ENCODE results near the gene SLC25A23. TPM values are rescaled to one million over a fixed set of nuclear protein-coding genes. Genes with fewer than 3 reads are reported as not detected.

SLC25A23 gene
- total RNA-seq, 1 experiment from 2014 or later, result 42.9 TPM

GRCh38 chr19:6460099-6460884, 700 bp upstream of the SLC25A23 start:
- Histone ChIP-seq H4K5ac (ENCODE audit: insufficient read length, low read depth, low read length) (no peak overlapping the region), H4K20me1 (ENCODE audit: control insufficient read depth, insufficient read depth, insufficient read length) (no peaks in the 10 kb centered on the region), H3K79me1 (ENCODE audit: insufficient read depth, low read depth, low read length, poor library complexity, severe bottlenecking) (no peaks in the 10 kb centered on the region), H3K18ac (ENCODE audit: insufficient read length, low read depth, low read length) (no peak overlapping the region), H3K27ac (ENCODE audit: insufficient read length, low read depth, low read length) (no peak overlapping the region), H3K14ac (ENCODE audit: insufficient read depth, low read length) (no peak overlapping the region), H2BK5ac (ENCODE audit: insufficient read length, low read length) (no peak overlapping the region), H3K23ac (ENCODE audit: insufficient read length, low read depth, low read length) (no peak overlapping the region), H2AK5ac (ENCODE audit: insufficient read length, low read length) (no peak overlapping the region), H2AFZ (ENCODE audit: low read length) (no peak overlapping the region), H2BK12ac (ENCODE audit: insufficient read length, low read depth, low read length) (no peak overlapping the region), H3K4ac (ENCODE audit: low read depth, low read length) (no peak overlapping the region), H3K23me2 (ENCODE audit: insufficient read length, low read depth, low read length, poor library complexity, severe bottlenecking) (peaks cover 9% of the 10 kb centered on the region), H3K79me2 (ENCODE audit: insufficient read depth, low read length) (no peaks in the 10 kb centered on the region), H3K4me1 (ENCODE audit: insufficient read depth, low read length) (no peaks in the 10 kb centered on the region; the same call in 1 of the 2 replicates), H3K27me3 (ENCODE audit: insufficient read depth, low read length) (no peaks in the 10 kb centered on the region), H4K91ac (ENCODE audit: insufficient read length, low read depth, low read length) (no peak overlapping the region), H3K56ac (ENCODE audit: insufficient read length, low read depth, low read length) (no peak overlapping the region), H3K9me3 (ENCODE audit: control insufficient read depth, low read depth, low read length) (no peaks in the 10 kb centered on the region), H2BK15ac (ENCODE audit: low read depth, low read length) (no peak overlapping the region), H2BK120ac (ENCODE audit: low read depth, low read length, poor library complexity, severe bottlenecking) (no peak overlapping the region), H4K8ac (replicated peaks; ENCODE audit: insufficient read length, low read depth, low read length) (no peak overlapping the region), H3K4me2 (ENCODE audit: insufficient read depth, insufficient read length, low read length) (peak overlapping the region; percentile 76), H2BK20ac (ENCODE audit: low read depth, low read length, poor library complexity, severe bottlenecking) (no peak overlapping the region), H3T11ph (ENCODE audit: low read length) (no peak overlapping the region), H3K9ac (ENCODE audit: extremely low read depth, insufficient read length, low read length) (no peak overlapping the region)
- Mint-ChIP-seq H3K27me3 (ENCODE audit: low read depth) (peaks cover 12% of the 10 kb centered on the region), H3K9me3 (peaks cover 0 to 1% of the 10 kb centered on the region in 2 experiments; a peak in 1 of 5 replicates), H3K4me1 (peaks cover 17 to 23% of the 10 kb centered on the region in 2 experiments), H3K36me3 (ENCODE audit: insufficient read depth in 1 of 3, low read depth in 3 of 3) (peaks cover 5 to 14% (median 12%) of the 10 kb centered on the region in 3 experiments), H3K27ac (peak overlapping the region; percentile 90 to 98 (median 94); a peak in 5 of 7 replicates), H3K4me3 (peak overlapping the region; percentile 89 to 98)
- no CpG with 5 or more reads among the region's 57 CpGs for WGBS (ENCODE audit: extremely low coverage, insufficient read length, low lambda C conversion rate)
- TF ChIP-seq, protein P1, sequence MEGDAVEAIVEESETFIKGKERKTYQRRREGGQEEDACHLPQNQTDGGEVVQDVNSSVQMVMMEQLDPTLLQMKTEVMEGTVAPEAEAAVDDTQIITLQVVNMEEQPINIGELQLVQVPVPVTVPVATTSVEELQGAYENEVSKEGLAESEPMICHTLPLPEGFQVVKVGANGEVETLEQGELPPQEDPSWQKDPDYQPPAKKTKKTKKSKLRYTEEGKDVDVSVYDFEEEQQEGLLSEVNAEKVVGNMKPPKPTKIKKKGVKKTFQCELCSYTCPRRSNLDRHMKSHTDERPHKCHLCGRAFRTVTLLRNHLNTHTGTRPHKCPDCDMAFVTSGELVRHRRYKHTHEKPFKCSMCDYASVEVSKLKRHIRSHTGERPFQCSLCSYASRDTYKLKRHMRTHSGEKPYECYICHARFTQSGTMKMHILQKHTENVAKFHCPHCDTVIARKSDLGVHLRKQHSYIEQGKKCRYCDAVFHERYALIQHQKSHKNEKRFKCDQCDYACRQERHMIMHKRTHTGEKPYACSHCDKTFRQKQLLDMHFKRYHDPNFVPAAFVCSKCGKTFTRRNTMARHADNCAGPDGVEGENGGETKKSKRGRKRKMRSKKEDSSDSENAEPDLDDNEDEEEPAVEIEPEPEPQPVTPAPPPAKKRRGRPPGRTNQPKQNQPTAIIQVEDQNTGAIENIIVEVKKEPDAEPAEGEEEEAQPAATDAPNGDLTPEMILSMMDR (conservative IDR thresholded peaks at IDR 0.05), result peak; percentile 72
- DNase-seq, result peak; percentile 97

Measured in H9 (cell line).